Skin epidermis (tissue), 12 donors: ENCODE measurements around the gene KPTN.
A peak's percentile ranks its signal among the peaks of the same experiment; 100 is the strongest.

Experiments
- H3K27ac ChIP-seq, 21 experiments: fragments of 200-600 bp; sonication (generic) in 11 of 21; one replicate each; pipeline ENCODE4 v1.5.0; 2020; ENCODE audit warnings: mild to moderate bottlenecking in 3 of 21, inconsistent platforms in 2 of 21, moderate library complexity in 2 of 21
- H3K4me3 ChIP-seq, 7 experiments: fragments of 200-600 bp; sonication (generic) in 2 of 7; one replicate each; pipeline ENCODE4 v1.5.0; 2020; ENCODE audit warnings: inconsistent platforms in 2 of 7, mild to moderate bottlenecking in 2 of 7, moderate library complexity in 1 of 7

The KPTN gene

GRCh38 chr19:47475465-47475864, 8.6 kb downstream of the KPTN start:
- Histone ChIP-seq H3K27ac (no peak overlapping the region), H3K4me3 (no peak overlapping the region)

GRCh38 chr19:47473336-47473735, 10.7 kb downstream of the KPTN start:
- Histone ChIP-seq H3K27ac (no peak overlapping the region), H3K4me3 (no peak overlapping the region)

GRCh38 chr19:47471733-47472457, 12.1 kb downstream of the KPTN start, which contains the start of gene SLC8A2:
TSS of gene SLC8A2 (minus strand) at chr19:47471893. CDS start at chr19:47466403, 5,490 bp downstream.
- Histone ChIP-seq H3K27ac (no peak within 1 kb of the TSS), H3K4me3 (no peak within 1 kb of the TSS)

- Histone ChIP-seq H3K4me3 (no peak overlapping the region), H3K27ac (no peak overlapping the region)
These were observed 12.7 kb downstream of the KPTN start for GRCh38 chr19:47471381-47471732.

GRCh38 chr19:47470447-47471195, 13.4 kb downstream of the KPTN start:
- H3K27ac ChIP-seq: no peak overlapping the region
- no peak overlapping the region for H3K4me3 ChIP-seq

- no peak overlapping the region for H3K27ac ChIP-seq
- H3K4me3 ChIP-seq: no peak overlapping the region
These were observed 14.3 kb downstream of the KPTN start for GRCh38 chr19:47469719-47470118.

- H3K4me3 ChIP-seq: no peak overlapping the region
These were observed 14.7 kb downstream of the KPTN start for GRCh38 chr19:47469363-47469700.

GRCh38 chr19:47467914-47468313, 16.1 kb downstream of the KPTN start:
- H3K27ac ChIP-seq: no peak overlapping the region
- H3K4me3 ChIP-seq: no peak overlapping the region

More at GRCh38 chr19:47469363-47469700, 14.7 kb downstream of the KPTN start:
- H3K27ac ChIP-seq: no peak overlapping the region

GRCh38 chr19:47465957-47466356, 18.1 kb downstream of the KPTN start:
- H3K4me3 ChIP-seq: no peak overlapping the region
- no peak overlapping the region for H3K27ac ChIP-seq

GRCh38 chr19:47464675-47465419, 19.2 kb downstream of the KPTN start:
- Histone ChIP-seq H3K27ac (no peak overlapping the region), H3K4me3 (no peak overlapping the region)

GRCh38 chr19:47461876-47462275, 22.1 kb downstream of the KPTN start:
- H3K4me3 ChIP-seq: no peak overlapping the region
- H3K27ac ChIP-seq: no peak overlapping the region

GRCh38 chr19:47459477-47459876, 24.5 kb downstream of the KPTN start:
- Histone ChIP-seq H3K27ac (no peak overlapping the region), H3K4me3 (no peak overlapping the region)

GRCh38 chr19:47458672-47459071, 25.3 kb downstream of the KPTN start:
- no peak overlapping the region for H3K4me3 ChIP-seq
- no peak overlapping the region for H3K27ac ChIP-seq

GRCh38 chr19:47456721-47457474, 27.1 kb downstream of the KPTN start:
- H3K27ac ChIP-seq: no peak overlapping the region
- H3K4me3 ChIP-seq: peak overlapping the region in 1 of 7 experiments; percentile 6

- Histone ChIP-seq H3K4me3 (no peak overlapping the region), H3K27ac (no peak overlapping the region)
These were observed 33.5 kb downstream of the KPTN start for GRCh38 chr19:47450478-47450877.

GRCh38 chr19:47448360-47448727, 35.7 kb downstream of the KPTN start:
- Histone ChIP-seq H3K27ac (no peak overlapping the region), H3K4me3 (no peak overlapping the region)

GRCh38 chr19:47447470-47448359, 36.3 kb downstream of the KPTN start:
- Histone ChIP-seq H3K27ac (no peak overlapping the region), H3K4me3 (peak overlapping the region in 1 of 7 experiments; percentile 6)

GRCh38 chr19:47446534-47447469, 37.2 kb downstream of the KPTN start:
- Histone ChIP-seq H3K27ac (no peak overlapping the region), H3K4me3 (no peak overlapping the region)
